ENCODE data around the gene ZFYVE21.

ZFYVE21 gene

DNA sequence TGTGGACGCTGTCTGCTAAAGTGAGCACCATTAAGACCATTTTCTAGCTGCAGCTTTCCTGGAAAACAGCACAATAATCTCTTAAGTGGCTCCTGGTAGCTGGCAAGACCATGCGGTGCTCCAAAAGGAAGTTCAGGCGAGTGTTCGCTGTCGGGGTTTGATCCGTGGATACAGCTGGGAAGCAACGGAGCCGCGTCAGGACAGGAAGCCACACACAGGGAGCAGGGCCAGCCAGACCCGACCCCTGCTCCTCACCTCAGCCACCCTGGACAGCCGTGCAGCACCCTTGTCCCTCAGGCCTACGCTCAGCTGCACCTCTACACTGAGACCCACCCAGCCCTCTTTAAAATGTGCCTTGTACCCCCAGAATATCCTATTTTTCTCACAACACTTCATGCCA lies 19.4 kb downstream of the ZFYVE21 start:
- in situ Hi-C loops (cut with HindIII; ENCODE audit: low sequenced_read_pairs): no loop called here

DNA sequence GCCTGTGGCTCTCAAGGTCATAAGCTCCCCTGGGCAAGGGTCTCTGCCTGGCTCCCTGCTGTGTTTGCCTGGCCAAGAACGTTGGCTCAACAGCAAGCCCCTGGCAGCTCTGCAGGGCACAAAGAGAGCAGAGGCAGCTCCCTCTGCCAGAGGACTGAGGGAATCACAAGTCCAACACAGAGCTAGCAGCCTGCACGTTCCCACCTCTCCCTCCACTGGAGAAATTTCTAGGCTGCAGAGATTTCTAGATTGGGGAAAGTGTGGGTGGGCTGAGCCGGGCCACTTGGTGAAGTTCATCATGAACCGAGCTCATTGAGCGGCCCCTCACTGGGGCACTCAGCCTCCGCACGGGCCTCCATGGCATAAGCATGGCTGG lies 19.8 kb downstream of the ZFYVE21 start:
- in situ Hi-C loops (cut with HindIII; ENCODE audit: low sequenced_read_pairs): no loop called here

DNA sequence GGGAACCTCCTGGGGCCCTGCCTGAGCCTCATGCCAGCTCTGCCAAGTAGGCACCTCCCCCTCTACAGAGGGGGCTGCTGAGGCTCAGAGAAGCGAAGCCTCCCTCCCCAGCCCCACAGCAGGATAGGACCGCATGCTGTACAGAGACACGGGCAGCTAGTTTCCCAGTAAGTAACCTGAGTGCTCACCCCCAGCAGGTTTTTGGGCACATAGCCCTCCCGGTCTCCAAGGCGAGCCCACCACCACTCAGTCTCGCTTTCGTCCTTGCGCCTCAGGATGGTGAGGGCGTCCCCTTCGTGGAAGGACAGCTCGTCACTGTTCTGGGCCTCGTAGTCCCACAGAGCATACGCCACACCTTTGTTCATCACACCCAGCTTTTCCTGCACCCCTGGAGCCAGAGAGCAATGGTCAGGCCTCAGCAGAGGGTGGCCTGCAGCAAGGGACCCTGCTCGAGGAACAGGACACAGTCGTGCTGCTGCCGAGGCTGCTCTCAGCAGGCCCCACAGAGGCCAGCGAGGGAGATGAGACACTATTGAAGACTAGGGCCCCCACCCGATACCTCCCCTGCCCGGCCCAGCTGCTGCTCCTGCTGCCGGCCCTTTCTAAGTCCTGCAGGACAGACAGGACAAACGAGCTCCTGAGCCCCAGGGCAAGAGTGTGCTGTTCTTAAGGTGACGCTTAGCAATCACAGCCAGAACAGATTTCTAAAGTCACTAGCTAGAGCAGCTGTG lies 20.4 kb downstream of the ZFYVE21 start:
- in situ Hi-C loops (cut with HindIII; ENCODE audit: low sequenced_read_pairs): no loop called here

DNA sequence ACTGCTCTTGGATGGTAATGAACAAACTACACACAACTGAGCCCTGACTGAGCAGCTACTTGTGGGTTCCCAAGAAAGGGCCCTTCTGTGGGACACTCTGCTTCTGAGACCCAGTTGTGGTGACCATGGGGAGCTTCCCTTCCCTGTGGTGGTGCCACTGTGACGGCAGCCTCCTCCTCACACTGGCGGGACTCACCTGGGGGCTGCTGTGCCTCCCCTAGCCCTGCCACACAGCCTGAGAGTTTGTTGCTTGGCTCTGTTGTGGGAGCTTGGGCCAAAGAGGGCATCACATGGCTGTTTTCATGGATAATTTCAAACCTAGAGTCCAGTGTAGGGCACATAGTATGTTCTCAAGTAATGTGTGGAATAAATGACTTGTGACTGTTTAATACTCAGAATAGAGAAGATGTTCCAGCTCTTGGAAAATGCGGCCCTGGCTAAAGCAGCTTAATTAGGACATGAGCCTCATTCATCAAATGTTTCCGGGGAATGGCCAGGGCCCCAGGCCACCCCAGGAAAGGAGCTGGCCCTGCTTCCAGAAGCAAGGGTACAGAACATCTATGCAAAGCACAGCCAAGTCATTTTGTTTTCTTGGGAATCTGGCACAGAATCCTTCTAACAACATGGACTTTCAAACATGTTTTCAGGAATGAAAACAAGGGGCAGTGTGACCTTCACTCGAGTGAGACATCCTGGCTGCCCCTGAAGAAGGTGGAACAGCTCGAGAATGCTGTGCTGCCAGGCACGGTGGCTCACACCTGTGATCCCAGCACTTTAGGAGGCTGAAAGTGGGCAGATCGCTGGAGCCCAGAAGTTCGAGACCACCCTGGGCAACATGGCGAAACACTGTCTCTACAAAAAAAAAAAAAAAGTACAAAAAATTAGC lies 21.2 kb downstream of the ZFYVE21 start:
- in situ Hi-C loops (cut with HindIII; ENCODE audit: low sequenced_read_pairs): no loop called here

DNA sequence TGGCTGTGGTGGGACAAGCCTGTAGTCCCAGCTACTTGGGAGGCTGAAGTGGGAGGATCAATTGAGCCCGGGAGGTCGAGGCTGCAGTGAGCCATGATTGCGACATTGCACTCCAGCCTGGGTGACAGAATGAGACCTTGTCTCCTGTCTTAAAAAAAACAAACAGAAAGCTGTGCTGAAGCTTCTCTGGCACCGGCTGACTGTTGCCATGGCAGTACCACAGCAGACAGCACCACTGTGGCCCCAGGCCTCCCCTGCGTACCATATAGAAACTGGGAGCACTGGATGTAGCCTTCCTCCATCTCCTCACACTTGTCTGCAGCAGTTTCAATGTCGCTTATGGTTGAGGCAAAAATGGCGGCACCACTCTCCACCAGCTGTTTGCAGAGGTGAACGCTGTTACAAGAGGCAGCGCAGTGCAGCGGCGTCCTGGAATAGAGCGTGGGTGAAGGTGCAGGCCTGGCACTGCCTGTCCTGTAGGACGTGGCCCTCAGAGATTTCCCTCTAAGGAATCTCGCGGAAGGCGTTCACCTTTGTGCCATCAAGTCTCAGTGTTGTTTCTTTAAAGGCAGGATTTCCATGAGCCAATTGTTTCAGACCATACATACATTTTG lies 21.9 kb downstream of the ZFYVE21 start:
- in situ Hi-C loops (cut with HindIII; ENCODE audit: low sequenced_read_pairs): no loop called here

DNA sequence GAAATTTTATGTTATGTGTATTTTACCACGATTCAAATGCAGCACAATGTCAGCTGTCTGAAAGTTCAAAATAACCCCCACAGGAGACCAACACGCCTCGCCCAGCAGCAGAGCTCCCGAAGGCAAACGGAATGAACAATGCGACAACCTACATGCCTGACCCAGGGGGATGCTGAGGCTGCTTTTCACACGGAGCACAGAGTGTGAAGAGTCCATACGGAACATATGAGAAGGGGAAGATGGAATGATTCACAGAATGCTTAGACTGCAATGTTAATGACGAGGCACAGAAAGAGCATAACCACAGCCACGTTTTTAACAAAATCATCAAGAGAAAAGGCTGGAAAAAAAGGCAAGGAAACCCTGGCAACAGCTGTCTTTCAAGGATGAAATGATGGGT lies 22.6 kb downstream of the ZFYVE21 start:
- in situ Hi-C loops (cut with HindIII; ENCODE audit: low sequenced_read_pairs): no loop called here

DNA sequence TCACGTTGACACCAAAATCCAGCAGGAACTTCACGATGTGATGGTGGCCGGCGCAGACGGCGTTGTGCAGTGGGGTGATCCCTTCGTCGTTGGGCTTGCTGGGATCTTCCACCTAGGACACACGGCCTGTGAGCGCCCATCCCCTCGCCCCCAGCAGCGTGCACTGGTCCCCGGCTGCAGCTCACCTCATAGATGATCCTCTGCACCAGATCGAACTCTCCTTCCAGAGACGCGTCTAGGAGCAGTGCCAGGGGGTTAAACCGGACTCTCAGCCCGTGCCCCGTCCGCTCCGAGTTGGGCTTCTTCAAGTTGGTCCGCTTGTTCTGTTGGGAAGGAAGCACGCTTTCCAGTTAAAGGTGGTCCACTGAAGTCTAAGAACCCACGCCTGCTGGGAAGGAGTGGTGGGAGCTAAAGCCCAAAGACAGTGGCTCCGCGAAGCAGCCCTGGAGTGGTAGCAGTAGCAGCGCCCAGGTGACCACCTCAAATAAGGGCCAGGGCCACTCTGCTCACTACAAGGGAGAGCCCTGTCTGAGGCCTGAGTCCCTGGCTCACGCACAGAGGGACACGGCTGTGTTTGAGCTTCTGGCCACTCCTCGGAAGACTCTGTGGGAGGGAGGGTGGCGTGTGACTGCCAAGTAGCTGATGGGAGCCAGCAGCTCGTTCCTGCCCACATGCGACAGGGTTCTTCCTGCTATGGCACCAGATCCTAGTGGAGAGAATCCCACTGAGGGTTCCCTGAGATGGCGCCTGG lies 23.3 kb downstream of the ZFYVE21 start:
- in situ Hi-C loops (cut with HindIII; ENCODE audit: low sequenced_read_pairs): no loop called here

DNA sequence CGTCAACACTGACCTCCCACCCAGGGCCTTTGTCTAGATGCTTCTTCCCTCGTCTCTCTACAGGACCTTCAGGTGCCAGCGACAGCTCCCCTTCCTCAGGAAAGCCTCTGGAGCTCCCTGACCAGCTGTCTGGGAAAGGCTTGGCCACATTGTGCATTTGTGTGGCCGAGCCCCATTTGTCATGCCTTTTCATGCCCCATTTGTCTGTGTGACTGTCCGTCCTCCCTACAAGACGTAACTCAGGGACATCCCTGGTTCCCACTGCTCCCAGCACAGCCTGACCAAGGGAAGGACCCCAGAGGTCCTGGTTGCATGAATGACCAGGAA lies 23.8 kb downstream of the ZFYVE21 start:
- in situ Hi-C loops (cut with HindIII; ENCODE audit: low sequenced_read_pairs): no loop called here

DNA sequence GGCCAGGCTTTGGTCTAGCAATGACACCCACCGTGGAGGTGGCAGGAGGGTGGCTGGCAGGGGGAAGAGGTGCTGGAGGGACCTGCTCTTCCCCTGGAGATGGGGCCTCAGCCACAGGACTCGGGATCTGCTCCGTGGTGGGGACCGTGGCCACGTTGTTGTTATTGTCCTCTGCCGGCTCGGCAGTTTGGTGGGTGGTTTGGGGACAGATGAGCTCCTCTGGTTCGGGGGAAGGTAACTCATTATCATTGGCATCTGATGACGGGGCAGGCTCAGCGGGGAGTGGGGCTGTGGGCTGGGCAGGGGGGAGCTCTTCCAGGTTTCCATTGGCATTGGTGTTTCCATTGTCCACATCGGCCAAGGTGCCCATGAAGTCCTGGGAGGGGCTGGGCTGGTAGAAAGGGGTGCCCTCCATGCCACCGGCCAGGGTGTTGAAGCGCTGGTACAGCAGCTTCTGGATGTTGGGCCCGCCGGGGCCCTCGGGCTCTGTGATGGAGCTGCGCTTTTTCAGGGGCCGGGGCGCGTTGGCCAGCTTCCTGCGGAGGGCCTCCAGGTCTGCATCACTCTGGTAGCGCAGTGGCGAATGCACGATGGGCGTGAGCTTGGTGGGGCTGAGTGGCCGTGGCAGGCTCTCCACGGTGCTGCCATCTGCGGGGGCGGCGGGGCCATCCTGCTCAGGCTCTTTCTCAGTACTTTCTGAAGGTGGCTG lies 24.3 kb downstream of the ZFYVE21 start:
- in situ Hi-C loops (cut with HindIII; ENCODE audit: low sequenced_read_pairs): no loop called here

DNA sequence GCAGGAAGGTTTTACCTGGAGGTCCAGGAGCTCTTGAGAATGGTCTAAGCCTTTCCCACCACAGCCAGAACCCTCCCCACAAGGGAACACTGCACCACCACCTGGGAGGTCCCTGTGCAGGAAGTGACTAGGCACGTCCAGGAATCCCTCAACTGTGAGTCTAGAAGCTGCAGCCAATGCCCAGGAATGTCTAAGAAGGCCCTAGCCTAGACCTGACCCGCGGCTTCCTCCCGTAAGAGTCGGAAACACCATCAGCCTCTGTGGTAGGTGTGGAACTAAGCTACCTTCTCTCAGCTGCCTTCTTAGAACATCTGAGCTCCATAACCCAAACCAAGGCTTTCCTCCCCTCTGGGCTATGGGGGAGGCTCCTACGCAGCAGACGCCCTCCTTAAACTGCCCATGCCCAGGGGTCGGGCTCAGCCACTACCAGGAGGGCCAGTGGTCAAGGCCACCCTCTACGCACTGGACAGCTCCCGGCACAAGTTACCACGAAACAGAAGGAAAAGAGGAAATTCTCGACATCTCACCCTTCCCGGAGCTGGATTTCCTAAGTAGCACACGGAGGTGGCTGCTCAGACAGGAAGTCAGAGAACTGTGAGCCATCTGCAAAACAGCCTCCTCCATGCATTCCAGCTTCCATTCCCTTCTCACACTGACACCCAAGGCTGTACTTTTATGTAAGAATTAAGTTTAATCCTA lies 25.5 kb downstream of the ZFYVE21 start:
- in situ Hi-C loops (cut with HindIII; ENCODE audit: low sequenced_read_pairs): no loop called here

DNA sequence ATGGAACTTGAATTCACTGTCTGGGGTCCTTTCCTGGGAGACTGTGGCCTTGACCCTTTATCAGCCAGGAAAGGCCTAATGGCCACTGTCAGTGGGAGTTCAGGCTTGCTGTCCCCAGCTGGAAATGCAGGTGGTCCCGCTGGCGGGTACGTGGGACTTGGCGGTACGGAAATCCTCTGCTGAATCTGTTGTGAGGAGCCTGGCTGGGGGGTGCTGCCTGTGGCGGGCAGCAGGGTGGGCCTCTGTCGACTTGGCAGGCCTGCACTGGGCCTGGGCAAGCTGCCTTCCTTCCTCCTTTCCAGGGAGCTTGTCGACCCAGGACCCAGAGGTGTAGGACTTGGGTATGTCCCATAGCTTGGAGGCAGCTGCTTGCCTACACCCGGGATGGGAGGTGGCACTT lies 26.3 kb downstream of the ZFYVE21 start:
- in situ Hi-C loops (cut with HindIII; ENCODE audit: low sequenced_read_pairs): no loop called here

DNA sequence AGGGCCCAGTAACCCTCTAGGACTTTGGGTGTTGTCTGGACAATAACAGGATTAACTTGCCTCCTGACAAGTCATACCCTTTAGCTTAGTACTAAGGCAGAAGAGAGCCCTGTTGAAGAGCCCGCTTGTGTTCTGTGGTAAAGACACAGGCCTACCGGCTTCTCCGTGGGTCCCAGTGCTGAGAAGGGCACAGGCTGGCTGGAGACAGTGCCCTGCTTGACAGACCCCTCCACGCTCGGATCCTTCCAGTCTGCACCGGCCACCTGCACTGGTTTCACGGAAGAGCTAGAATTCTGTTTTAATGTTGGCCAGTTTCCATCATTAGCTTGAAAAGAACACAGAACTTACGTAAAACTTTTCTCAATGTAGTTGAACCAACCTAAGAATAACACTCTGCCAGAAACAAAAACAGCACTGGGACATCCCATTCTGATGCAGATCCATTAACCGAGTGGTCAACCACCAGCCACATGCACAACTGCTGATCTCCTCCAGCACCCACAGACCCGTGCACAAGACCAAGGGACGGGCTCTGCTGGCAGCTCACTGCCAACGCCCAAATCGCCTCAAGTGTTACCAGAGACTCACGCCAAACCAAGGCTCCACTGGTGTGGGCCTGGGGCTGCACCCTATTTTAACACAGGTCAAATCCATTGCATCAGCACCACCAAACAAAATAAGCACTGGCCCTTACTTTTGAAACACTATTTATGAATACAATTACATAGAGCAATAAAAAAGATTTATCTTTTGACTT lies 27.1 kb downstream of the ZFYVE21 start:
- in situ Hi-C loops (cut with HindIII; ENCODE audit: low sequenced_read_pairs): no loop called here

DNA sequence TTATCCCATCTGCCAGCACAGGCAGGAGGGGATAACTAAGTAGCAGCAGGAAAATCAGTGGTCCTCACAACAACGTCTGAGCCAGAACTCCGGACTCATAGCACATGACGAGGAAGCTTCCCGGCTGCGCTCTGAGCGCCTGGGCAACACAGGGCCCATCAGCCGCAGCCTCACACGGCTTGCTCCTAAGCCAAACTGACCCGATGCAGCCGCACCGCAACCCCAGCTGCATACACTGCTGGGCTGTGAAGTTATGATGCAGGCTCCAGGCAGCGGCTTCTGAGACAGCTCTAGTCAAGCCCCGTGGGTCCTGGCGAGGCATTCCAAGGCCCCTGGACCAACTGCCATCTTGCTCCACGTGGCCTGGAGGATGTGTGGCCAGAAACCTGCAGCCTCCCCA lies 28.1 kb downstream of the ZFYVE21 start:
- in situ Hi-C loops (cut with HindIII; ENCODE audit: low sequenced_read_pairs): no loop called here

DNA sequence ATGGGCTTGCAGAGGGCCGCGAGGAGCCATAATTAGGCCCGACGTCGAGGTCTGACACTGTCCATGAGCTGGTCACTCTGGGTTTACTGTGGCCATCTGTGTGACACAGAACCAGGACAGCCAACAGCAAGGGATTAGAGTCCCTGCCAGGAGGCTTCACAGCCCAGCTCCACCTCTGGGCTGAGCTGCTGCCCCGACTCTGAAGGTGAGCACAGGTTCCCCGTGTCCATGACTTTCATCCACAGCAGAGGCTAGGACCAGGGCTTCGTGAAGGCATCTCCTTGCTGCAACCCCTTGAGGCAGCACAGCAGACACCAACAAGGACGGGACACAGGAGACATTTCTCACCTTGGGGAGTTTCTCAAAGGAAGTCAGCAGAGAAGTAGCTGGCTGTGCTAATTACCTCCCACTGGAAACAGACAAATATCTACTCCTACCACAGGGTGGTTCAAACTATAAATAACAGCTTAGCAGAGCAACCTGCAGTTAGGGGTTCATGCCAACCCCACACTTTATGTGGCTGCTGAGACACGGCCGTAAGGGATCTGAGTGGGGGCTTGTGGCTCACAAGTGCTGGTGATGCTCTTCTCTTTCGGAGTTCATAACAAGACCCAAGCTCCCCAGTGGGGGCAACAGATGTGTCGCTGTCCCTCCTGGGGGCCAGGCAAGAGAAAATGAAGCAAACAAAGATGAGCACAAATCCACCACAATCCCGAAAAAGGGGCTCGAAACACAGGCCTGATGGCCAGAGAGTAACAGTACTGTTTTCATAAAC lies 29.2 kb downstream of the ZFYVE21 start:
- in situ Hi-C loops (cut with HindIII; ENCODE audit: low sequenced_read_pairs): no loop called here

DNA sequence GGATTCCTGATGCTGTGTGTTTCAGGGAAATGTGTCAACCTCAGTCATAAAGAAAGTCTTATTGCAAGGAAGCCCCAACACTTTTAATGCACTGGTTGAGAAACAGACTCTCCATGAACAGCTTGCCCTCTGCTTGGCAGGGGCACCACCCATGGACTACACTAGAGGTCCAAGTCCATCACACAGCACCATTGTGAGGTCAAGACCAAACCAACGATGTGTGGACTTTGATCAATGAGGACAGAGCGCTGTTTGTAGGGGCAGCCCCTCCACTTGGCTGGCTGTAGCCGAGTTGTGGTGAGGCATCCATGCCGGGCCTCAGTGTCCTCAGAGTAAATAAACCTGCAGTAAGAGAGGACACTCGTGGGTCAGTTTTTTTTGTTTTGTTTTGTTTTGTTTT lies 29.8 kb downstream of the ZFYVE21 start:
- in situ Hi-C loops (cut with HindIII; ENCODE audit: low sequenced_read_pairs): no loop called here

DNA sequence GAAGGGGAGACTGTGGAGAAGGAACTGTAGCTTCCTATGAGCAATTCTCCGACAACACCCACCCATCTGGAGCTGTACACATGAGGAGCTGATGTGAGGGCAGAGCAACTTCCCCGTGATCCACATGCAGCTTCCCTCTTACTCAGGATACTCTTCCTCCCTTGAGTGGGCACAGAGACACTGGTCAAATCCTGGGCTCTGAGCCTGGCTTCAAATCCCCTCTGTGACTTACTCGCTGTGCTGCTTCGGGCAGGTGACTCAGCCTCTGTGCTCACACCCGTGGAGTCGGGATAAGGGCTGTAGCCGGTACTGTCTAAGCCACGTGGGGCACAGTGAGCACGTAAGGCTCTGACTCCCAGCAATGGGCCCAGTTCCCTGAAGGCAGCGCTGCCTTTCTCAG lies 31.1 kb downstream of the ZFYVE21 start:
- in situ Hi-C loops (cut with HindIII; ENCODE audit: low sequenced_read_pairs): no loop called here

DNA sequence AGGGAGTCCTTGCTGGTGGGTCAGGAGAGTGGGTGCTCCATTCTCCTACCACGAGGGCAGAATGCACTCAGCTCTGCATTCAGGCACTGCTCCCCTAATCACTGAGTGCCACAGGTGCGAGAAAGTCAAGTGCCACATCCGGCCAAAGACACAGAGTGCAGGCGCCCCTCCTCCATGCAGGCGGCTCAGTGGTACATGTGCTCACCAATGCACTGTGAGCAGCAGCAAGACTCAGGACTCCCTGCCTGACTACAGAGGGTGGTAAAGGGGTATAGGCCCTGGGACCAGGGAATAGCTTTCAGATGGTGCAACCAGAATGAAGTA lies 32.9 kb downstream of the ZFYVE21 start:
- in situ Hi-C loops (cut with HindIII; ENCODE audit: low sequenced_read_pairs): no loop called here

DNA sequence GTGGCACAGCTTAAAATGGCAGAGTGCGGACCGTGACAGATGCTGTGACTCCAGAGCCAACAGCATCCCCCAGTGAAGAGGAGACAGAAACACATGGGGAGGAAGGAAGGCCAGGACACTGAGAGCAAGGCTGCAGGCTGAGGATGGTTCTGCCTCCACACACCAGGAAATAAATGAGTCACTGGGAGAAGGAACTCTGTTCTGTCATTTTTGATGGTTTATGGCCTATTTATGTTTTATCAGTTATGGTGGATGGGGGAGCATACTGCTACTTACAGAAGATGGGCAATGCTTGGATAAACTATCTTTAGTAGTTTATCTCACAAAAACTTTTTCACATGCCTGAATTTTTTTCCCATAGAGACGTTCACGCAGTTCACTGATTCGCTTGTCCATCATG lies 33.8 kb downstream of the ZFYVE21 start:
- in situ Hi-C loops (cut with HindIII; ENCODE audit: low sequenced_read_pairs): no loop called here

DNA sequence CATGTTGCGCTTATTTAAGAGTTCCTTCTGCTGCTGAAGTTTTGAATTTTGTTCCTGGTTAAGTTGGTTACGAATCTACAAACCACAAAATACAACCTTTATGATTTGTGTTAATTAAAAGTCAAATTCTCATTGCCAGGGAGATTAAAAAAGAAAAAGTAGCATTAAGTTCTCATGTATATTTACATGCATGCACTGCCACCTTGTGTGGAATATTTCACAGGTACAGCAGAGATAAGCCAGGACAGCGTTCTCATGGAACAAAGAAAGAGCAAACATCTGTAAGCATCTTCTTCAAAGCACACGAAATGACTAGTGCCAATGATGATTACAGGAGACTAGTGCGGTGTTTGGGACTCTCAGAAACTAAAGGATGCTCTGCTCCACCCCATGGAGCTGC lies 34.2 kb downstream of the ZFYVE21 start:
- in situ Hi-C loops (cut with HindIII; ENCODE audit: low sequenced_read_pairs): no loop called here
